HCT116 (cell line): Measurements from ENCODE around the gene TMEM235. TPM values are rescaled to one million over a fixed set of nuclear protein-coding genes. Genes with fewer than 3 reads are reported as not detected.

Experiments used
- ATAC-seq: fragments of 200-7000 bp; cut with Tn5 transposase; 2 replicates; pipeline ENCODE4 v1.9.1; 2020; ENCODE audit warnings: mild to moderate bottlenecking, moderate library complexity
- BruUV-seq: library from RNA; stranded (reverse); fragments of 400-500 nt; replicated peaks from 2 replicates; lab custom pipeline; 2021; lab: Mats Ljungman, UMichigan
- CTCF ChIA-PET: fragments of 300-600 bp; sonication (Branson Sonifier 250); formaldehyde crosslinking; loops from one replicate; lab custom pipeline; 2021; ENCODE audit warnings: antibody characterized with exemption; lab: Charles Lee
- POLR2A ChIA-PET: fragments of 300-600, 350-600 bp; sonication (Branson Sonifier 250); formaldehyde crosslinking; loops from one replicate; lab custom pipeline; 2021; ENCODE audit warnings: antibody characterized with exemption; lab: Charles Lee
- RAD21 ChIA-PET, 2 experiments: fragments of 300-600 bp; sonication (Branson Sonifier 250); formaldehyde crosslinking; loops; one replicate each; lab custom pipeline; 2023; ENCODE audit warnings: low total read pairs in 2 of 2; ENCODE audit not compliant: uncharacterized antibody in 2 of 2, unreplicated experiment in 2 of 2, low non-redundant PET in 1 of 2; lab: Charles Lee
- DNase-seq: peaks from one replicate; pipeline ENCODE4 v3.0.0-alpha.2; 2010; ENCODE audit warnings: low read depth, low spot score
- H2AFZ ChIP-seq: fragments of 200-600 bp; shearing (Covaris generic), sonication (generic); 2 replicates; pipeline ENCODE4 v1.6.1; 2017; ENCODE audit warnings: low read depth, mixed run types, mixed read lengths, antibody characterized with exemption, low read length; ENCODE audit not compliant: poor library complexity, severe bottlenecking
- H3K27ac ChIP-seq: 2 replicates; pipeline ENCODE4 v1.5.1; 2012; ENCODE audit warnings: low read depth, low read length
- H3K27me3 ChIP-seq: fragments of 200-600 bp; sonication (generic); 2 replicates; pipeline ENCODE4 v1.6.1; 2016; ENCODE audit warnings: mixed run types, low read length, mixed read lengths; ENCODE audit not compliant: insufficient read depth
- H3K36me3 ChIP-seq, 2 experiments: fragments of 200-500 bp in 1 of 2; fragments of 200-600 bp in 1 of 2; sonication (Bioruptor generic) in 1 of 2; sonication (generic) in 1 of 2; 2 replicates each; pipeline versions ENCODE4 v1.5.1 to v1.6.1; 2014 to 2016; ENCODE audit warnings: low read length in 2 of 2, inconsistent platforms in 1 of 2, mixed read lengths in 1 of 2, mixed run types in 1 of 2; ENCODE audit not compliant: insufficient read depth in 2 of 2, control insufficient read depth in 1 of 2
- H3K4me1 ChIP-seq, 2 experiments: fragments of 200-600 bp in 1 of 2; sonication (generic) in 1 of 2; 2 replicates each; pipeline versions ENCODE4 v1.5.1 to v1.6.1; 2012 to 2017; ENCODE audit warnings: low read length in 2 of 2, inconsistent platforms in 1 of 2, mild to moderate bottlenecking in 1 of 2, mixed read lengths in 1 of 2, mixed run types in 1 of 2, moderate library complexity in 1 of 2; ENCODE audit not compliant: insufficient read depth in 2 of 2, control insufficient read depth in 1 of 2
- H3K4me2 ChIP-seq: fragments of 200-600 bp; sonication (generic); 2 replicates; pipeline ENCODE4 v1.6.1; 2017; ENCODE audit warnings: mixed run types, low read length, mixed read lengths
- H3K4me3 ChIP-seq, 2 experiments: fragments of 200-600 bp in 1 of 2; sonication (generic) in 1 of 2; replicated peaks in 1 of 2; 2 replicates each; pipeline ENCODE4 v1.5.1; 2011 to 2016; ENCODE audit warnings: low read length in 2 of 2, control low read depth in 1 of 2, low read depth in 1 of 2, mild to moderate bottlenecking in 1 of 2, mixed read lengths in 1 of 2, mixed run types in 1 of 2
- H3K79me2 ChIP-seq: fragments of 200-600 bp; sonication (generic); 2 replicates; pipeline ENCODE4 v1.6.1; 2017; ENCODE audit warnings: mild to moderate bottlenecking, mixed run types, low read length, moderate library complexity, mixed read lengths; ENCODE audit not compliant: insufficient read depth
- H3K9ac ChIP-seq: fragments of 200-600 bp; sonication (generic); 2 replicates; pipeline ENCODE4 v1.6.1; 2016; ENCODE audit warnings: low read length, mixed read lengths
- H3K9me2 ChIP-seq: fragments of 200-600 bp; sonication (generic), shearing (Covaris generic); 2 replicates; pipeline ENCODE4 v1.6.1; 2017; ENCODE audit warnings: mixed run types, mild to moderate bottlenecking, moderate library complexity; ENCODE audit not compliant: insufficient read depth
- H3K9me3 ChIP-seq, 2 experiments: fragments of 200-500 bp in 1 of 2; fragments of 200-600 bp in 1 of 2; sonication (Bioruptor generic) in 1 of 2; sonication (generic) in 1 of 2; 2 replicates each; pipeline ENCODE4 v1.6.1; 2014 to 2017; ENCODE audit warnings: low read length in 2 of 2, mixed read lengths in 2 of 2, inconsistent platforms in 1 of 2, low read depth in 1 of 2, mild to moderate bottlenecking in 1 of 2, mixed run types in 1 of 2, moderate library complexity in 1 of 2; ENCODE audit not compliant: control insufficient read depth in 1 of 2, insufficient read depth in 1 of 2
- H4K20me1 ChIP-seq: fragments of 200-600 bp; sonication (generic), shearing (Covaris generic); 2 replicates; pipeline ENCODE4 v1.6.1; 2017; ENCODE audit warnings: mixed run types, mild to moderate bottlenecking, moderate library complexity; ENCODE audit not compliant: insufficient read depth
- CBX3 ChIP-seq: IDR thresholded peaks from 2 replicates; pipeline ENCODE4 v1.6.1; 2012; ENCODE audit warnings: low read depth
- CEBPB ChIP-seq: IDR thresholded peaks from 2 replicates; pipeline ENCODE4 v1.6.1; 2012; ENCODE audit warnings: low read depth
- EGR1 ChIP-seq: IDR thresholded peaks from 2 replicates; pipeline ENCODE4 v1.6.1; 2012; ENCODE audit warnings: low read depth
- ELF1 ChIP-seq: IDR thresholded peaks from 2 replicates; pipeline ENCODE4 v1.6.1; 2012; ENCODE audit warnings: low read depth, borderline replicate concordance
- EZH2 ChIP-seq: fragments of 200-600 bp; sonication (generic); IDR thresholded peaks from 2 replicates; pipeline ENCODE4 v1.6.1; 2017; ENCODE audit warnings: antibody characterized with exemption, mixed run types
- FOSL1 ChIP-seq: IDR thresholded peaks from 2 replicates; pipeline ENCODE4 v1.6.1; 2012; ENCODE audit warnings: low read depth
- JUND ChIP-seq: IDR thresholded peaks from 2 replicates; pipeline ENCODE4 v1.6.1; 2012
- POLR2AphosphoS5 ChIP-seq: IDR thresholded peaks from 2 replicates; pipeline ENCODE4 v1.6.1; 2011; ENCODE audit warnings: mild to moderate bottlenecking, low read depth, low read length, moderate library complexity
- RAD21 ChIP-seq: IDR thresholded peaks from 2 replicates; pipeline ENCODE4 v1.6.1; 2012; ENCODE audit warnings: low read depth, mild to moderate bottlenecking
- SP1 ChIP-seq: IDR thresholded peaks from 2 replicates; pipeline ENCODE4 v1.6.1; 2012; ENCODE audit warnings: low read depth
- TCF7L2 ChIP-seq: IDR thresholded peaks from 2 replicates; pipeline ENCODE4 v1.7.0; 2011; ENCODE audit warnings: borderline replicate concordance, inconsistent platforms; ENCODE audit not compliant: insufficient read depth, insufficient read length; ENCODE audit errors: extremely low read depth
- YY1 ChIP-seq: IDR thresholded peaks from 2 replicates; pipeline ENCODE4 v1.6.1; 2011; ENCODE audit warnings: low read length, low read depth, moderate library complexity, mild to moderate bottlenecking; ENCODE audit not compliant: insufficient replicate concordance; ENCODE audit errors: extremely low read depth
- ZFX ChIP-seq: fragments of 450-650 bp; IDR thresholded peaks from 2 replicates; pipeline ENCODE4 v1.6.1; 2017
- ZNF274 ChIP-seq: fragments of 200-500 bp; sonication (Bioruptor generic); IDR thresholded peaks from 2 replicates; pipeline ENCODE4 v1.6.1; 2014; ENCODE audit warnings: mild to moderate bottlenecking, low read depth, low read length, inconsistent platforms
- intact Hi-C: fragments of 100-400 bp; cut with micrococcal nuclease; formaldehyde crosslinking; loops from 2 replicates; pipeline ENCODE4 v1.10.0; 2022
- total RNA-seq: library from RNA; stranded (reverse); gene quantifications from one replicate; pipeline ENCODE4 v1.2.1, GENCODE V29; 2021; ENCODE audit not compliant: unreplicated experiment
- TF ChIP-seq, protein P1 (sequence below): IDR thresholded peaks from 2 replicates; pipeline ENCODE4 v1.6.1; 2011; ENCODE audit warnings: mild to moderate bottlenecking, low read length, moderate library complexity; ENCODE audit not compliant: insufficient replicate concordance; ENCODE audit errors: extremely low read depth
- TF ChIP-seq, protein P2 (sequence below): IDR thresholded peaks from 2 replicates; pipeline ENCODE4 v1.6.1; 2012
- TF ChIP-seq, protein P3 (sequence below): IDR thresholded peaks from 2 replicates; pipeline ENCODE4 v1.6.1; 2012; ENCODE audit warnings: low read depth
- TF ChIP-seq, protein P4 (sequence below), 3 experiments: fragments of 200-600 bp in 1 of 3; sonication (generic) in 1 of 3; IDR thresholded peaks in 2 of 3; conservative IDR thresholded peaks in 1 of 3; 2 replicates each; pipeline ENCODE4 v1.5.1; 2012 to 2017; ENCODE audit warnings: low read depth in 2 of 3, low read length in 2 of 3, antibody characterized with exemption in 1 of 3, borderline replicate concordance in 1 of 3, control low read depth in 1 of 3, mild to moderate bottlenecking in 1 of 3, mixed read lengths in 1 of 3, mixed run types in 1 of 3, moderate library complexity in 1 of 3; ENCODE audit not compliant: insufficient read depth in 1 of 3

The TMEM235 gene
- total RNA-seq, 1 experiment from 2014 or later: not detected

DNA sequence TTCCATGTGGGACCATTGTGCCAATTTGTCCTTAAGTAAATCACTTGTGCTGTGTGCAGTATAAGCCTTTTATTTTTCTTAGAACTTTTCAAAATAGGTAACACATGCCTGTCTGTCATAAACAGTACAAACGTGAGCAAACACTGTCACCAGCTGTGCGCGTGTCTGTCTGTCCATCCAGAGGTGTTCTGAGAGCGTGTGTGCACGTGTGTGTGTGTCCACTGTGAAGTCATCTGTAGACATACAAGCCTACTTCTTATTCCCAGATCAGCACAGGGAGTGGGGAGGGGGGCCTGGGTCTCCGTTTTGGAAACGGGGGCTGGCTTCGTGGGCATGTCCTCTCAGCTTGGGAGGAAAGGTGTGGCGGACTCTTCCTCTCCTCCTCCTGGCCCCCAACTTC is 9.4 kb downstream of the TMEM235 start:
- H2AFZ ChIP-seq: no peak overlapping the region
- no peak for DNase-seq
- BruUV-seq: no TSS peak
- H3K27me3 ChIP-seq: no peaks in the 10 kb centered on the region
- intact Hi-C loops: no loop called here
- no peak for ATAC-seq
- RAD21 ChIA-PET: no interaction called here
- no peaks in the 10 kb centered on the region for H3K9me3 ChIP-seq
- H3K4me1 ChIP-seq: peaks cover 0 to 9% of the 10 kb centered on the region in 2 experiments; a peak in 1 of 4 replicates
- no peaks in the 10 kb centered on the region for H3K79me2 ChIP-seq
- CTCF ChIA-PET: no interaction called here
- H3K27ac ChIP-seq: no peak overlapping the region
- H4K20me1 ChIP-seq: no peaks in the 10 kb centered on the region
- H3K36me3 ChIP-seq: no peaks in the 10 kb centered on the region
- H3K4me2 ChIP-seq: no peak overlapping the region
- TF ChIP-seq YY1: no peak
- TF ChIP-seq, protein P1, sequence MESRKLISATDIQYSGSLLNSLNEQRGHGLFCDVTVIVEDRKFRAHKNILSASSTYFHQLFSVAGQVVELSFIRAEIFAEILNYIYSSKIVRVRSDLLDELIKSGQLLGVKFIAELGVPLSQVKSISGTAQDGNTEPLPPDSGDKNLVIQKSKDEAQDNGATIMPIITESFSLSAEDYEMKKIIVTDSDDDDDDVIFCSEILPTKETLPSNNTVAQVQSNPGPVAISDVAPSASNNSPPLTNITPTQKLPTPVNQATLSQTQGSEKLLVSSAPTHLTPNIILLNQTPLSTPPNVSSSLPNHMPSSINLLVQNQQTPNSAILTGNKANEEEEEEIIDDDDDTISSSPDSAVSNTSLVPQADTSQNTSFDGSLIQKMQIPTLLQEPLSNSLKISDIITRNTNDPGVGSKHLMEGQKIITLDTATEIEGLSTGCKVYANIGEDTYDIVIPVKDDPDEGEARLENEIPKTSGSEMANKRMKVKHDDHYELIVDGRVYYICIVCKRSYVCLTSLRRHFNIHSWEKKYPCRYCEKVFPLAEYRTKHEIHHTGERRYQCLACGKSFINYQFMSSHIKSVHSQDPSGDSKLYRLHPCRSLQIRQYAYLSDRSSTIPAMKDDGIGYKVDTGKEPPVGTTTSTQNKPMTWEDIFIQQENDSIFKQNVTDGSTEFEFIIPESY: no peak
- TF ChIP-seq SP1: no peak
- TF ChIP-seq EZH2: no peak
- no peak for TF ChIP-seq ELF1
- no peak for TF ChIP-seq ZFX
- no peak for TF ChIP-seq ZNF274
- TF ChIP-seq, protein P2, sequence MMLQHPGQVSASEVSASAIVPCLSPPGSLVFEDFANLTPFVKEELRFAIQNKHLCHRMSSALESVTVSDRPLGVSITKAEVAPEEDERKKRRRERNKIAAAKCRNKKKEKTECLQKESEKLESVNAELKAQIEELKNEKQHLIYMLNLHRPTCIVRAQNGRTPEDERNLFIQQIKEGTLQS: no peak
- no peak for TF ChIP-seq EGR1
- no peak for TF ChIP-seq TCF7L2
- TF ChIP-seq, protein P3, sequence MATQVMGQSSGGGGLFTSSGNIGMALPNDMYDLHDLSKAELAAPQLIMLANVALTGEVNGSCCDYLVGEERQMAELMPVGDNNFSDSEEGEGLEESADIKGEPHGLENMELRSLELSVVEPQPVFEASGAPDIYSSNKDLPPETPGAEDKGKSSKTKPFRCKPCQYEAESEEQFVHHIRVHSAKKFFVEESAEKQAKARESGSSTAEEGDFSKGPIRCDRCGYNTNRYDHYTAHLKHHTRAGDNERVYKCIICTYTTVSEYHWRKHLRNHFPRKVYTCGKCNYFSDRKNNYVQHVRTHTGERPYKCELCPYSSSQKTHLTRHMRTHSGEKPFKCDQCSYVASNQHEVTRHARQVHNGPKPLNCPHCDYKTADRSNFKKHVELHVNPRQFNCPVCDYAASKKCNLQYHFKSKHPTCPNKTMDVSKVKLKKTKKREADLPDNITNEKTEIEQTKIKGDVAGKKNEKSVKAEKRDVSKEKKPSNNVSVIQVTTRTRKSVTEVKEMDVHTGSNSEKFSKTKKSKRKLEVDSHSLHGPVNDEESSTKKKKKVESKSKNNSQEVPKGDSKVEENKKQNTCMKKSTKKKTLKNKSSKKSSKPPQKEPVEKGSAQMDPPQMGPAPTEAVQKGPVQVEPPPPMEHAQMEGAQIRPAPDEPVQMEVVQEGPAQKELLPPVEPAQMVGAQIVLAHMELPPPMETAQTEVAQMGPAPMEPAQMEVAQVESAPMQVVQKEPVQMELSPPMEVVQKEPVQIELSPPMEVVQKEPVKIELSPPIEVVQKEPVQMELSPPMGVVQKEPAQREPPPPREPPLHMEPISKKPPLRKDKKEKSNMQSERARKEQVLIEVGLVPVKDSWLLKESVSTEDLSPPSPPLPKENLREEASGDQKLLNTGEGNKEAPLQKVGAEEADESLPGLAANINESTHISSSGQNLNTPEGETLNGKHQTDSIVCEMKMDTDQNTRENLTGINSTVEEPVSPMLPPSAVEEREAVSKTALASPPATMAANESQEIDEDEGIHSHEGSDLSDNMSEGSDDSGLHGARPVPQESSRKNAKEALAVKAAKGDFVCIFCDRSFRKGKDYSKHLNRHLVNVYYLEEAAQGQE: no peak
- TF ChIP-seq JUND: no peak
- no peak for TF ChIP-seq CEBPB
- TF ChIP-seq, protein P4, sequence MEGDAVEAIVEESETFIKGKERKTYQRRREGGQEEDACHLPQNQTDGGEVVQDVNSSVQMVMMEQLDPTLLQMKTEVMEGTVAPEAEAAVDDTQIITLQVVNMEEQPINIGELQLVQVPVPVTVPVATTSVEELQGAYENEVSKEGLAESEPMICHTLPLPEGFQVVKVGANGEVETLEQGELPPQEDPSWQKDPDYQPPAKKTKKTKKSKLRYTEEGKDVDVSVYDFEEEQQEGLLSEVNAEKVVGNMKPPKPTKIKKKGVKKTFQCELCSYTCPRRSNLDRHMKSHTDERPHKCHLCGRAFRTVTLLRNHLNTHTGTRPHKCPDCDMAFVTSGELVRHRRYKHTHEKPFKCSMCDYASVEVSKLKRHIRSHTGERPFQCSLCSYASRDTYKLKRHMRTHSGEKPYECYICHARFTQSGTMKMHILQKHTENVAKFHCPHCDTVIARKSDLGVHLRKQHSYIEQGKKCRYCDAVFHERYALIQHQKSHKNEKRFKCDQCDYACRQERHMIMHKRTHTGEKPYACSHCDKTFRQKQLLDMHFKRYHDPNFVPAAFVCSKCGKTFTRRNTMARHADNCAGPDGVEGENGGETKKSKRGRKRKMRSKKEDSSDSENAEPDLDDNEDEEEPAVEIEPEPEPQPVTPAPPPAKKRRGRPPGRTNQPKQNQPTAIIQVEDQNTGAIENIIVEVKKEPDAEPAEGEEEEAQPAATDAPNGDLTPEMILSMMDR (IDR thresholded peaks at IDR 0.05 in 2 of 3, conservative IDR thresholded peaks at IDR 0.05 in 1 of 3; ENCODE audit: borderline replicate concordance in 1 of 3, insufficient read depth in 1 of 3, low read depth in 2 of 3, low read length in 2 of 3): no peak
- no peak for TF ChIP-seq POLR2AphosphoS5
- no peak for TF ChIP-seq CBX3
- no peak for TF ChIP-seq FOSL1
- TF ChIP-seq RAD21: no peak
- no peaks in the 10 kb centered on the region for H3K9me2 ChIP-seq
- POLR2A ChIA-PET: interaction anchor here (0.6 kb wide), 1 partner anchor 101 kb away, joined by 4 read pairs; no protein-coding TSS in a partner anchor
- H3K9ac ChIP-seq: no peak overlapping the region
- no peak overlapping the region for H3K4me3 ChIP-seq
